ENCODE measurements around the gene KDM5B.

- TF ChIP-seq, protein P1, sequence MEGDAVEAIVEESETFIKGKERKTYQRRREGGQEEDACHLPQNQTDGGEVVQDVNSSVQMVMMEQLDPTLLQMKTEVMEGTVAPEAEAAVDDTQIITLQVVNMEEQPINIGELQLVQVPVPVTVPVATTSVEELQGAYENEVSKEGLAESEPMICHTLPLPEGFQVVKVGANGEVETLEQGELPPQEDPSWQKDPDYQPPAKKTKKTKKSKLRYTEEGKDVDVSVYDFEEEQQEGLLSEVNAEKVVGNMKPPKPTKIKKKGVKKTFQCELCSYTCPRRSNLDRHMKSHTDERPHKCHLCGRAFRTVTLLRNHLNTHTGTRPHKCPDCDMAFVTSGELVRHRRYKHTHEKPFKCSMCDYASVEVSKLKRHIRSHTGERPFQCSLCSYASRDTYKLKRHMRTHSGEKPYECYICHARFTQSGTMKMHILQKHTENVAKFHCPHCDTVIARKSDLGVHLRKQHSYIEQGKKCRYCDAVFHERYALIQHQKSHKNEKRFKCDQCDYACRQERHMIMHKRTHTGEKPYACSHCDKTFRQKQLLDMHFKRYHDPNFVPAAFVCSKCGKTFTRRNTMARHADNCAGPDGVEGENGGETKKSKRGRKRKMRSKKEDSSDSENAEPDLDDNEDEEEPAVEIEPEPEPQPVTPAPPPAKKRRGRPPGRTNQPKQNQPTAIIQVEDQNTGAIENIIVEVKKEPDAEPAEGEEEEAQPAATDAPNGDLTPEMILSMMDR (IDR thresholded peaks at IDR 0.05) = no peak
- TF ChIP-seq POLR2A (IDR thresholded peaks at IDR 0.05) = no peak
Observed at GRCh38 chr1:202835548-202836072, 27.4 kb upstream of the KDM5B start.
